NCI-H128 (cell line): ENCODE data around the gene BEND6.
"Not testable (repeated sequence)": the region's sequence is repeated elsewhere in the genome, so short reads cannot be mapped to it uniquely, and the experiment has no call there.

Experiments used
- DNase-seq: peaks from one replicate; lab custom pipeline; 2025; ENCODE audit not compliant: unreplicated experiment; lab: John Stamatoyannopoulos, UW

Gene BEND6

GRCh38 chr6:56977192-56977591 lies 22.3 kb downstream of the BEND6 start:
- DNase-seq: no peak

- no peak for DNase-seq
Measured at GRCh38 chr6:56978530-56978929, 23.6 kb downstream of the BEND6 start.

DNA sequence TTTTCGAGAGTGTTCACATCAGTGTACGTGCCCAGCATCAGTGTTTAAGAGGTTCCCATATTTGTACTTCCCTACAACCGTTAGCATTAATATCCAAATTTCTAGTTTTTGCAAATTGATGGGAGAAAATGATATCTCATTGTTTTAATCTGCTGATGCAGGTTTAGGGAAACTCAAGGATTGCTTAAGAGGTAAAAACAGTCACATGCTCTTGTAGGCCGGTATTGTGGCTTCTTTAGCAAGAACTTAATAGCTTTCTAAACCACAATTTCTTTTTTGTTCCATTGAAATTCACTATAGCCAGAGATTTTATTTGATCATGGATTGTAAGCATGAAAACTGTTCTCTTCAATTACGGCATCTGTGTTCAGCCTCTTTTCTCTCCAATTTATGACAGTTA lies 29.5 kb downstream of the BEND6 start:
- DNase-seq: no peak

DNA sequence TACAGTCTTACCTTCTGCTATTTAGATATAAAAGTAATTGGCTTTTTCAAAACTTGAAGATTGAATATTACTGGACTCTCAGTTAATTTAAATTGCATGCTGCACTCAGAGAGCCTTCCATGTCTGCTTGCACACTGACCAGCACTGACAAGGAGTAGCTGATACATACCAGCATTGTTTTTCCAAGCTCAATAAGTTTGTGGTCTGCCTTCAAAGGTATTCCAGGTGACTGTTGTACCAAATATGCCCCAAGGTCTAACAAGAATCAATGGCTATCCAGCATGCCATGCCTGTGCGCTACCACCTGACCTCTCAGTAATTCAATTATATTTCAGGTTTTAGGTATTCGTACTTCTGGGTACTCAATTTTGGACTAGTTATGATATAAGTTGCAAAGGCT lies 30.0 kb downstream of the BEND6 start:
- DNase-seq: no peak

DNA sequence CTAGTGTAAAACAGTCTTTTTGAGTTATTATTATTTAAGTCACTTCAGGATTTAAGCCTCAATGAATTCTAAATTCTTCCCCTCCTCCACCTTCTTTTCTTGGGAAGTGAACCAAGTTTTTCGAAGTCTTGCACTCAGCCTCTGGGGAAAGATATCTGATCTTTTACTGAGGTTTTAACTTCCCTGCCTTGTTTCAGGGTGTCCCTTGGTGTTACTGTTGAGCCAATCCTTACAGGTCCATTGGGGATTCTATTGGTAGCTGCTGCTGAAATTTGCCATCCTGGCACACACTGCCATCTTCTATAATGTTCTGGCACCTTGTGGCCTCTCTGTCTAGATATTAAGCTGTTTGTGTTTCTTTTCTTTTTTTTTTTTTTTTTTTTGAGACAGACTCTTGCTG lies 31.7 kb downstream of the BEND6 start:
- DNase-seq: no peak

- DNase-seq: no peak
Measured at GRCh38 chr6:56988145-56988544, 33.2 kb downstream of the BEND6 start.

DNA sequence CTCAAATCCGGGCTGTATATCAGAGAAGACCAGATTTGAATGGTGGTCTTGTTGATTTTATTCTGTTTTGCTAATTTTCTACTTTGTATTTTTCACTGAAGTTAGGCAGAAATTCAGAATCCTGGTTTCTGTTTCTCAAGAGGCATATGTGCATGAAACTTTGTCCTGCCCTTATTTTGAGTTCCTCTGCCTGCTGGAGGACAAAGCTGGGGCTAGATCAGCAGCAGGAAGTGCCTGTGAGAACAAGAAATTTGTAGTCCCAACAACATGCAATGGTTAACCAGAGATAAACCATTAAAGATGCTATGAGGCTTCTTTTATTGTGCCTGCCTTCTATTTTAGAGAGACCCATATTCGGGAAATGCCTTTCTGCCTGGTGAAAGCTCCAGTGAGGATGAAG lies 37.1 kb downstream of the BEND6 start:
- DNase-seq: no peak

DNA sequence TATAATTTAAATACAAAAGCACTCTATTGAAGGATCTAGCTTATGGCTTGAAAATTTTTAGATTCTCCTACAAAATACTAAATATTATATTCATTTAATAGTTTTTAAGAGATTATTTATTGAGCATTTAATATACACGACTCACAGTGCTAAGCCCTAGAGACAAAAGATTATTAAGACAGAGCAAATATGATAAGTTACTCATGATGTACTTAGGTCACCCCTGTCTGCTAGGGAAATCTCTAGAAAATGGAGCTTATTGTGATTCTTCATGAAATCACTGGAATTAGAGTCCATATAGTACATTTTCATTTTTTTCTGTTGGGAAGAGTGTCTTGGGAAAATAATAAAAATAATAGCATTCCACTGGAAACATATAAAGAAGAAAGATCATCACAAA lies 37.8 kb downstream of the BEND6 start:
- DNase-seq: no peak

GRCh38 chr6:56995347-56995902 lies 40.5 kb downstream of the BEND6 start:
- DNase-seq: no peak

DNA sequence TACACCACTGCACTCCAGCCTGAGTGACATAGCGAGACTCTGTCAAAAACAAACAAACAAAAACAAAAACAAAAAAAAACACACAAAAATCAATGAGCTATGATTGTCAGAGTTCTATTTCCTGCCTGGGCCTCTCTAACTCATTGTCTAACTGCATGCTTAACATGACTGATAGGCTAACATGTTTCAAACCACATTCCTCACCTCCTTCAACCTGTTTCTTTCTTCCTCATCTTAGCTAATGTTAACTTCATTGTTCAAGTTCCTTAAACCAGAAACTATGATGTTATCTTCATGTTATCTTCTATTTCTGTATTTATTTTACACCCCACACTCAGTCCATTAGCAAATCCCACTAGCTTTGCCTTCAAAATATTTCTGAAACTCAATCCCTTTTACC lies 41.5 kb downstream of the BEND6 start:
- DNase-seq: no peak

DNA sequence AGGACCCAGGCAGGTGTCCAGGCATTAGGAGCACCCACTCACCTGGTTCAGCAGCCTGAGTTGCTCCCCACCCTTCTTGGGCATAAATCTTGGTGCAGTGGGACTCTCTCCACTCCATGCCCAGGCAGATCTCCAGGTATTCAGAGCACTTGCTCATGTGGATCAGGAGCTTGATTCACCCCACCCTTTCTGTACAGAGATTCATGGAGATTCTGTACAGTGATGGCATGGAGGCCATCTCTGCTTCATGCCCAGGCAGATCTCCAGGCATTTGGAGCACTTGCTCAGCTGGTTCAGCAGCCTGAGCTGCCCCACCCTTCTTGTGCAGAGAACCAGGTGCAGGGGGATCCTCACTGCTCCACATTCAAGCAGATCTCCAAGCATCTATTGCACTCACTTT lies 44.1 kb downstream of the BEND6 start:
- DNase-seq: no peak

GRCh38 chr6:56999748-57000147 lies 44.8 kb downstream of the BEND6 start:
- DNase-seq: not testable (repeated sequence)

DNA sequence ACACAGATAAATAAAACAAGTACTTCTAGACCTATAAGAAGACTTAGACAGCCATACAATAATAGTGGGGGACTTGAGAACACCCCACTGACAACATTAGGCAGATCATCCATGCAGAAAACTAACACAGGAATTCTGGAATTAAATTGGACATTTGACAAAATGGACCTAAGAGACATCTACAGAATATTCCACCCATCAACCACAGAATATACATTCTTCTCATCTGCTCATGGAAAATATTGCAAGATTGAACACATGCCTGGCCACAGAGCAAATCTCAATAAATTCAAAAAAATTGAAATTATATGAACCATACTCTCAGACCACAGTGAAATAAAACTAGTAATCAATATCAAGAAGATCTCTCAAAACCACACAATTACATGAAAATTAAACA lies 47.3 kb downstream of the BEND6 start:
- DNase-seq: no peak

- DNase-seq: no peak
Measured at GRCh38 chr6:57004292-57004691, 49.4 kb downstream of the BEND6 start.

DNA sequence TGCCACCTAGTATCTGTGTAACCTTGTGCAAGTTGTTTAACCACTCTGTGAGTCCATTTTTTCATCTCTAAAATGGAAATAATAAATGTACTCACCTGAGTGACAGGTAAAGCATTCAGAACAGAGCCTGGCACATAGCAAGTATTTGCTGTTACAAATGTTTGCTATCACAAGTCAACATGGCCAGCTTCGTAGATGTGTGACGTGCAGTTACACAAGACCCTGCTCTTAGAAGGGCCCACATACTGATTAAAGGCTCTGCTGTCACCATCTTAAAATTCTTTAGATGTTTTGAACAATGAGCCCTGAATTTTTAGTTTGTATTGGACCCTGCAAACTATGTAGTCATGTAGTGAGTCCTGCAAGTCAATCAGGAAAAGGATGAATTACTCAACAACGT lies 51.2 kb downstream of the BEND6 start:
- no peak for DNase-seq

GRCh38 chr6:57008069-57008468 lies 53.2 kb downstream of the BEND6 start:
- DNase-seq: not testable (repeated sequence)

- no peak for DNase-seq
Measured at GRCh38 chr6:57013521-57013926, 58.6 kb downstream of the BEND6 start.

DNA sequence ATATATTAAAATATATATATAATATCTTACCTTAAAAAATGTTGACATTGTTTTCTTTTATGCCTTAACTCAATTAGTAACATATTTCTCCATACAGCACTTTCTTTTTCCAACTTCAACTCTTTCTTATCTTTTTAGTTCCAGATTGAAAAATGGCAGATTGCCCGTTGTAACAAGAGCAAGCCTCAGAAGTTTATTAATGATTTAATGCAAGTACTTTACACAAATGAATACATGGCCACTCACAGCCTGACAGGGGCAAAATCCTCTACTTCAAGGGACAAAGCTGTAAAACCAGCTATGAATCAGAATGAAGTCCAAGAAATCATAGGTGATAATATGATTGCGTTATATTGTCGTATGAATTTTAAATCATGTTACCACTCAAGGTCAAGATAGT lies 62.2 kb downstream of the BEND6 start:
- no peak for DNase-seq

DNA sequence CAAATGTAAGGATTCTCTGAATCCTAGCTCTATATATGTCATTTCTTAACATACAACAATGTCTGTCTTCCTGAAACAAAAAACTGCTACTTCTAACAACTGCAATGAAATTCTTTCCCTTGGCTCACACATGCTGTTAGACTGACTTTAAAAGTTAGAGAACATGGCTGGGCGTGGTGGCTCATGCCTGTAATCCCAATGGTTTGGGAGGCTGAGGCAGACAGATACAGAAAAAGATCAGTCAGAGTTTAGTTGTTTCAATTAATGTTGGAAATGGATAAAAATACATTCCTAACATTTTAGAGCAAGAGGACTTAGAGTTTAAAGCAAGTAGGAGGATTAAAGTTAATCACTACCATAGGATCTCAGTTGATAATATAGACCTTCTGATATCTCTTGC lies 62.9 kb downstream of the BEND6 start:
- no peak for DNase-seq

DNA sequence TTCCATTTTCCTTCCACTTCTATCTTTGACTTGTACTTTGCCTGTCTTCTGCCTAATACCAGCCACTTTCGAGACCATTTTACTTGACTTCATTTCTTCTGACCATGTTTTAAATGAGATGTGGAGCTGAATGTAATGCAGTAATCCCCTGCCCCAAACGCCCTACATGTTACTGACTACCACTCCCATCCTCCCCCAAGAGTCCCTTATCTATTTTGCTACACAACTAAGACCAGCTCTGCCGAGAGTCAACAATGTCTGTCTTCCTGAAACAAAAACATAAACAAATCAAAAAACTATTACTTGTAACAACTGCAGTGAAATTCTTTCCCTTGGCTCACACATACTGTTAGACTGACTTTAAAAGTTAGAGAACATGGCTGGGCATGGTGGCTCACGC lies 64.5 kb downstream of the BEND6 start:
- DNase-seq: no peak

DNA sequence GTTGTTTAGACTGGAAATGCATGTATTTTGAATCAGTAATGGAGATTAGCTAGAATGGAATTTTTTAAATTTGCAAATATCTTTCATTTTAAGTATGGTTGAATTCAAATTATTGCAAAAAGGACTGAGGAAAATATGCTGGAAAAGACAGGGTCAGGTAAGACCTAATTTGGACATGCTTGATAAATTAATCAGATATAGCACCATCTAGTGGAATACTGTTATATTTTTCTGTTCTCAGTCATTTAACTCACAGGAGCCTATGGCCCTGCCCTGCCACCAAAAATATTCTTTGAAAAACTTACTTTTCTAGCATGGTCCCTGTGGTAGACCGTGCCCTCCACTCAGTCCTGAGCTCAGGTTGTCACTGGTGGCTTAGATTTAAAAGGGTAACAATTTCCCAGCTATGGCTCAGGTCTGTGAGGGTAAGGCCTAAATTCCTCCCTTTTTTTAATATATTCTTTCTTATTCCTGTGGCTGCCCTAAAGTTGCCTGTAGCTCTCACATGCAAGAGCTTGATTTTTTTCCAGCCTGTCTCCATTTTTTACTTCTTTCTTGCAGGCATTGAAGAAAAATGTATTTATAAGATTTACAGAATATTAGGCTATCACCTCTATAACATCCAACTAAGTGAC lies 66.3 kb downstream of the BEND6 start:
- peak; percentile 3 for DNase-seq

DNA sequence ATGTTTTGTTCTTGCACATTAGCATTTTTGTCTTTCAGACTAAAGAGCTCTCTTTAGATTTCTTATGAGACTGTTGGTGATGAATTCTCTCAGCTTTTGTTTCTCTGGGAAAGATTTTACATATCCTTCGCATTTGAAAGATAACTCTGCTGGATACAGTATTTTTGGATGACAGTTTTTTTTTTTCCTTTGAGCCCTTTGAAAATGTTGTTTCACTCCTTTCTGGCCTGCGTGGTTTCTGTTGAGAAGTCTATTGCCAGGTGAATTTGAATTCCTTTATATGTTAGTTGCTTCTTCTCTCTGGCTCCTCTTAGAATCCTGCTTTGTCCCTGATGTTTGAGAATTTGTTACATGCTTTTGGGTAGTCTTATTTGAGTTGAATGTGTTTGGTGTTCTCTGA lies 69.4 kb downstream of the BEND6 start:
- no peak for DNase-seq

GRCh38 chr6:57024775-57025174 lies 69.9 kb downstream of the BEND6 start:
- no peak for DNase-seq
